K562 (cell line): ENCODE data around the gene SPDYE18. TPM values are rescaled to one million over a fixed set of nuclear protein-coding genes. Genes with fewer than 3 reads are reported as not detected.
"Not testable (repeated sequence)": the region's sequence is repeated elsewhere in the genome, so short reads cannot be mapped to it uniquely, and the experiment has no call there.

Source experiments
- ATAC-seq: fragments of 200-7000 bp; cut with Tn5 transposase; 3 replicates; pipeline ENCODE4 v1.9.1; 2020; ENCODE audit warnings: moderate library complexity
- BruUV-seq: library from RNA; stranded (reverse); fragments of 400-500 nt; replicated peaks from 2 replicates; lab custom pipeline; 2021; lab: Mats Ljungman, UMichigan
- CTCF ChIA-PET: fragments of 300-600 bp; formaldehyde crosslinking; extraction: SDS; loops from one replicate; lab custom pipeline; 2021; ENCODE audit warnings: low intra/inter-chr PET ratio; lab: Yijun Ruan, JAX
- POLR2A ChIA-PET: fragments of 300-600, 350-650 bp; sonication (Branson Sonifier 250); formaldehyde crosslinking; extraction: SDS; loops from one replicate; lab custom pipeline; 2021; ENCODE audit warnings: antibody characterized with exemption, inconsistent platforms; lab: Yijun Ruan, JAX
- DNase-seq, 4 experiments: peaks; one replicate each; pipeline versions ENCODE4 v3.0.0 to v3.0.0-alpha.2; 2011 to 2018; ENCODE audit warnings: low spot score in 3 of 4, mixed read lengths in 3 of 4; ENCODE audit errors: extremely low read depth in 1 of 4
- FAIRE-seq: peaks from 2 replicates; lab custom pipeline; 2011; peaks lifted over from hg19 to GRCh38; lab: Jason Lieb, UNC
- H2AFZ ChIP-seq: 2 replicates; pipeline ENCODE4 v1.6.0; 2011; ENCODE audit warnings: low read depth, low read length, control low read depth, inconsistent platforms
- H3K27ac ChIP-seq: fragments of 200-600 bp; 3 replicates; pipeline ENCODE4 v1.8.0; 2011; ENCODE audit warnings: low read depth, mild to moderate bottlenecking, control low read depth, inconsistent platforms, low read length, moderate library complexity, mixed read lengths; ENCODE audit errors: extremely low read depth
- H3K27me3 ChIP-seq, 2 experiments: fragments of 300-600 bp in 1 of 2; 2 replicates in 1 of 2; 3 replicates in 1 of 2; pipeline versions ENCODE4 v1.6.0 to v1.8.0; 2011; ENCODE audit warnings: inconsistent platforms in 2 of 2, low read length in 2 of 2, mild to moderate bottlenecking in 1 of 2, mixed read lengths in 1 of 2, moderate library complexity in 1 of 2; ENCODE audit not compliant: control insufficient read depth in 2 of 2, insufficient read depth in 2 of 2
- H3K36me3 ChIP-seq: fragments of 300-600 bp; 3 replicates; pipeline ENCODE4 v1.8.0; 2011; ENCODE audit warnings: mild to moderate bottlenecking, low read length, inconsistent platforms; ENCODE audit not compliant: control insufficient read depth, insufficient read depth
- H3K4me1 ChIP-seq, 2 experiments: fragments of 200-600 bp in 1 of 2; replicated peaks in 1 of 2; 2 replicates in 1 of 2; 3 replicates in 1 of 2; pipeline versions ENCODE4 v1.5.1 to v1.8.0; 2011; ENCODE audit warnings: inconsistent platforms in 2 of 2, low read length in 2 of 2, mild to moderate bottlenecking in 1 of 2, mixed read lengths in 1 of 2, moderate library complexity in 1 of 2; ENCODE audit not compliant: control insufficient read depth in 2 of 2, insufficient read depth in 2 of 2
- H3K4me2 ChIP-seq: 2 replicates; pipeline ENCODE4 v1.6.1; 2011; ENCODE audit warnings: low read length, control low read depth, inconsistent platforms, mixed read lengths; ENCODE audit not compliant: insufficient read depth
- H3K4me3 ChIP-seq: fragments of 200-600 bp; sonication (generic), shearing (Covaris generic); 2 replicates; pipeline ENCODE4 v1.5.1; 2016; ENCODE audit warnings: control low read depth, inconsistent platforms
- H3K79me2 ChIP-seq: fragments of 200-600 bp; 3 replicates; pipeline ENCODE4 v1.8.0; 2011; ENCODE audit warnings: low read length, inconsistent platforms; ENCODE audit not compliant: control insufficient read depth, insufficient read depth
- H3K9ac ChIP-seq, 2 experiments: 2 replicates each; pipeline versions ENCODE4 v1.6.0 to v1.6.1; 2011; ENCODE audit warnings: low read depth in 2 of 2, low read length in 2 of 2, control low read depth in 1 of 2, inconsistent platforms in 1 of 2, mild to moderate bottlenecking in 1 of 2, mixed read lengths in 1 of 2; ENCODE audit not compliant: insufficient read depth in 1 of 2
- H3K9me1 ChIP-seq: one replicate; pipeline ENCODE4 v1.6.0; 2011; ENCODE audit warnings: inconsistent platforms, mild to moderate bottlenecking, low read length, moderate library complexity; ENCODE audit not compliant: control insufficient read depth, insufficient read depth
- H3K9me3 ChIP-seq: replicated peaks from 2 replicates; pipeline ENCODE4 v1.5.1; 2011; ENCODE audit warnings: low read depth, low read length, inconsistent platforms; ENCODE audit not compliant: control insufficient read depth, insufficient read depth
- H4K20me1 ChIP-seq: replicated peaks from 2 replicates; pipeline ENCODE4 v1.6.1; 2011; ENCODE audit warnings: low read length, inconsistent platforms, mixed read lengths; ENCODE audit not compliant: control insufficient read depth, insufficient read depth
- WGBS: fragments of 100-300 bp; shearing (Covaris generic); methylation state at CpG from one replicate; pipeline ENCODE4 v1.1.6; 2016; ENCODE audit warnings: low coverage, mixed read lengths; ENCODE audit not compliant: insufficient coverage; ENCODE audit errors: missing lambda C conversion rate; 5-methylcytosine and 5-hydroxymethylcytosine counted together
- in situ Hi-C: fragments of 300-500 bp; cut with MboI; formaldehyde crosslinking; loops from 4 replicates; pipeline ENCODE4 v1.15.0; 2018; ENCODE audit warnings: inconsistent platforms, mixed read lengths
- intact Hi-C: fragments of 100-400 bp; cut with micrococcal nuclease; formaldehyde crosslinking; loops from 2 replicates; pipeline ENCODE4 v1.14.2; 2022
- polyA plus RNA-seq, 8 experiments: library from polyadenylated mRNA; depleted of rRNA in 4 of 8; stranded (reverse) in 5 of 8; unstranded in 3 of 8; fragments of >200 nt; fragmentation: Nextera tagmentation in 2 of 8; fragmentation: Illumina TruSeq in 1 of 8; extraction: Ambion mirVana in 2 of 8; extraction: Trizol in 1 of 8; gene quantifications; 2 replicates each; pipeline versions ENCODE4 v1.2.1 to v1.2.3, GENCODE V29; 2011 to 2014; ENCODE audit warnings: inconsistent platforms in 1 of 8, missing spikeins in 1 of 8
- total RNA-seq, 7 experiments: library from RNA; depleted of rRNA in 6 of 7; stranded (reverse); fragments of >200 nt in 6 of 7; fragmentation: Illumina TruSeq in 2 of 7; extraction: Trizol in 2 of 7; gene quantifications; 2 replicates each; pipeline versions ENCODE4 v1.2.1 to v1.2.3, GENCODE V29; 2011 to 2021; ENCODE audit warnings: low replicate concordance in 1 of 7

The SPDYE18 gene
- total and polyA plus RNA-seq, 9 of the 15 experiments (the other 6 are each of a cell fraction or from before 2014, with no cell fraction given): 0.16 to 0.44 (median 0.22) TPM; not detected in 3

DNA sequence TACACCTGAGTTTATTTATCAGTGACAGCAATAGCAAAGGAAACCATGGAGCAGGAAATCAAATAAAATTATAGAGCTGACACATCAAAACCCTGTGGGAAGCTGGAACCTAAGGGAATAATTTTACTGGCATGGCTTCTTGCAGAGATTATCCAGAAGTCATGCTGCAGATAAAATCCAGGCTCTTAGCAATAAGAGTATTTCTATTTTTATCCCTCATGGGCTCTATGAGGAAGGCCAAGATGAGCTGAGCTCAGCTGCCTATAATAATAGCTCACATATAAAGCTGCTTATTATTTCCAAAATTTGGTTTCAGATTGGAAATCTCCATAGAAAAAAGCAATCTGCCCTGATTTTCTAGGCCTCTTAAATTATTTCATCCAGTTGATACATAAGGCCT is 16.8 kb upstream of the SPDYE18 start:
- H3K36me3 ChIP-seq, H3K79me2 ChIP-seq, BruUV-seq, DNase-seq, in situ Hi-C loops, ATAC-seq, POLR2A ChIA-PET, H2AFZ ChIP-seq, H3K27me3 ChIP-seq, H4K20me1 ChIP-seq, H3K9me3 ChIP-seq, FAIRE-seq, H3K9me1 ChIP-seq, H3K4me1 ChIP-seq, H3K27ac ChIP-seq, CTCF ChIA-PET, H3K4me3 ChIP-seq, H3K9ac ChIP-seq, intact Hi-C loops, H3K4me2 ChIP-seq: not testable (repeated sequence)

DNA sequence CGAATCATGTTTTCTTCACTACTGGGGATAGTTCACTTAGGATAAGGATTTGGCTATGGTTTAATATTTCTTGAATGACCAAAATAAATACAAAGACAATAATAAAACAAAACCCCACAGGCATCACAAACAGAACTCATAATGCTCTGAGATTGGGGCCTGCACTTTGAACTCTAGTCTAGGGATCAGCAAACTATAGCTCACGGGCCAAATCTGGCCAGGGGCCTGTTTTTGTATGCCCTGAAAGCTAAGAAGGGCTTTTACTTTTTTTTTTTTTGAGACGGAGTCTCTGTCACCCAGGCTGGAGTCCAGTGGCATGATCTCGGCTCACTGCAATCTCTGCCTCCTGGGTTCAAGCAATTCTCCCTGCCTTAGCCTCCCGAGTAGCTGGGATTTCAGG is 14.7 kb upstream of the SPDYE18 start:
- H3K36me3 ChIP-seq, intact Hi-C loops, H3K4me1 ChIP-seq, H3K4me2 ChIP-seq, BruUV-seq, H3K27me3 ChIP-seq, H3K27ac ChIP-seq, FAIRE-seq, DNase-seq, H3K4me3 ChIP-seq, in situ Hi-C loops, H3K9me3 ChIP-seq, H3K9me1 ChIP-seq, H4K20me1 ChIP-seq, H3K79me2 ChIP-seq, H3K9ac ChIP-seq, POLR2A ChIA-PET, CTCF ChIA-PET, ATAC-seq, H2AFZ ChIP-seq: not testable (repeated sequence)
- no CpG with 5 or more reads among the region's 5 CpGs for WGBS

DNA sequence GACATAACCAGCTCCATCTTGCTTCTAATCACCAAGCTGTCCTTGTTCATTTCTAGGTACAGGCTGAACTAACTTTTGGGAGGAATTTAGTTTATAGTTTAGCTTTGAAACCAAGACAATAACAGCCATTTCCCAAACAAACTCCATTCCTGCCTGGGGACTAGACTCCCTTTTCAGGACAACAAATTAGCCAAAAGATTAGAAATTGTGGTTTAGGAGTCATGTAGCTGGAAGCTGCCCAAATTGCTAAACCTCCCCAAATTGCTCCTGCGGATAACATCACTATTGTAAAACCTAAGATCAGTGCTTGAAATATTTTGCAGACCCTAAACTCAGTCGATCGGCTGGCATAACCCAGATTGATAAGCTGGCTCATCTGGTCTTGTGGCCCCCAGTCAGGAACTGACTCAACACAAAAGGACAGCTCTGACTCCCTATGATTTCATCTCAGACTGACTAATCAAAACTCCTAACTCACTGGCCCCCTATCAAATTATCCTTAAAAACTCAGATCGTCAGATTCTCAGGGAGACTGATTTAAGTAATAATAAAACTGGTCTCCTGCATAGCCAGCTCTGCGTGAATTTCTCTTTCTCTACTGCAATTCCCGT is 12.5 kb upstream of the SPDYE18 start:
- FAIRE-seq, BruUV-seq: not testable (repeated sequence)

DNA sequence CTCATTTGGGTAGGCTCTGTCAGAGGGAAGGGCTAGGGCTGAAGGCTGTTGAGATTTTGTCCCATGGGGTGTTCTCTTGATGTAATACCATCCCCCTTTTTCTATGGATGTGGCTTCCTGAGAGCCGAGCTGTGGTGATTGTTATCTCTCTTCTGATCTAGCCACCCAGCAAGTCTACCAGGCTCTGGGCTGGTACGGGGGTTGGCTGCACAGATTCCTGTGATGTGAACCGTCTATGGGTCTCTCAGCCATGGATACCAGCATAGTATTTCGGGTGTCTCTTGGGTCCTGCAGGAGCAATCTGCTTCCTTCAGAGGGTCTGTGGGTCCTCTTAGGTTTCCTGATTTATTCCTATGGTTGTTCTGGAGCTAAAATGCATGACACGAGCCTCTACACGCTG is 8.8 kb upstream of the SPDYE18 start:
- H3K36me3 ChIP-seq, intact Hi-C loops, H3K4me3 ChIP-seq, H3K79me2 ChIP-seq, ATAC-seq, FAIRE-seq, H3K27me3 ChIP-seq, H3K9ac ChIP-seq, DNase-seq, BruUV-seq, H3K9me1 ChIP-seq, POLR2A ChIA-PET, H4K20me1 ChIP-seq, CTCF ChIA-PET, H3K4me2 ChIP-seq, H3K9me3 ChIP-seq, H3K4me1 ChIP-seq, H3K27ac ChIP-seq, H2AFZ ChIP-seq, in situ Hi-C loops: not testable (repeated sequence)
- WGBS: 29% methylated on average over 5 of the region's 6 CpGs

More for the DNA sequence above, 12.5 kb upstream of the SPDYE18 start:
- H3K4me3 ChIP-seq, H3K27me3 ChIP-seq, ATAC-seq, H3K27ac ChIP-seq, H3K9ac ChIP-seq, H3K79me2 ChIP-seq, DNase-seq, in situ Hi-C loops, H4K20me1 ChIP-seq, H3K4me2 ChIP-seq, intact Hi-C loops, H3K9me1 ChIP-seq, H3K36me3 ChIP-seq, POLR2A ChIA-PET, H3K9me3 ChIP-seq, H2AFZ ChIP-seq, CTCF ChIA-PET, H3K4me1 ChIP-seq: not testable (repeated sequence)
- no CpG with 5 or more reads among the region's 6 CpGs for WGBS
